Liver (tissue), 9 donors: ENCODE measurements around the gene INPP5E. TPM values are rescaled to one million over a fixed set of nuclear protein-coding genes. Genes with fewer than 3 reads are reported as not detected.
"Not testable (repeated sequence)": the region's sequence is repeated elsewhere in the genome, so short reads cannot be mapped to it uniquely, and the experiment has no call there.

Experiments used
- DNase-seq: peaks from one replicate; pipeline ENCODE4 v3.0.0-alpha.2; 2017; ENCODE audit warnings: low spot score
- H3K27ac ChIP-seq, 2 donors: one replicate each; pipeline ENCODE4 v1.7.0; 2013; ENCODE audit warnings: inconsistent platforms in 2 of 2, low read length in 2 of 2, control low read depth in 1 of 2, low read depth in 1 of 2, mild to moderate bottlenecking in 1 of 2
- H3K27me3 ChIP-seq, 4 donors: one replicate each; pipeline versions ENCODE4 v1.6.1 to v1.7.0; 2013; ENCODE audit warnings: low read length in 3 of 4, inconsistent platforms in 1 of 4, mild to moderate bottlenecking in 1 of 4, moderate library complexity in 1 of 4; ENCODE audit not compliant: control insufficient read depth in 4 of 4, insufficient read depth in 4 of 4
- H3K36me3 ChIP-seq, 4 donors: one replicate each; pipeline versions ENCODE4 v1.6.1 to v1.7.0; 2013; ENCODE audit warnings: low read length in 3 of 4, mild to moderate bottlenecking in 3 of 4, low read depth in 1 of 4, moderate library complexity in 1 of 4; ENCODE audit not compliant: control insufficient read depth in 4 of 4, insufficient read depth in 3 of 4
- H3K4me1 ChIP-seq, 4 donors: one replicate each; pipeline versions ENCODE4 v1.6.1 to v1.7.0; 2013; ENCODE audit warnings: low read length in 3 of 4, mild to moderate bottlenecking in 3 of 4, moderate library complexity in 1 of 4; ENCODE audit not compliant: control insufficient read depth in 4 of 4, insufficient read depth in 4 of 4
- H3K4me3 ChIP-seq, 3 donors: one replicate each; pipeline versions ENCODE4 v1.6.1 to v1.7.0; 2013; ENCODE audit warnings: low read length in 3 of 3, control low read depth in 1 of 3, low read depth in 1 of 3, mild to moderate bottlenecking in 1 of 3
- H3K9ac ChIP-seq, 2 donors: one replicate each; pipeline ENCODE4 v1.7.0; 2013; ENCODE audit warnings: low read length in 2 of 2, mild to moderate bottlenecking in 2 of 2, moderate library complexity in 2 of 2, control low read depth in 1 of 2, low read depth in 1 of 2
- H3K9me3 ChIP-seq, 4 donors: one replicate each; pipeline versions ENCODE4 v1.6.1 to v1.7.0; 2013; ENCODE audit warnings: low read length in 3 of 4; ENCODE audit not compliant: control insufficient read depth in 4 of 4
- EGR1 ChIP-seq, 2 donors: IDR thresholded peaks; 2 replicates each; pipeline ENCODE4 v1.6.1; 2016 to 2018; ENCODE audit warnings: antibody characterized with exemption in 2 of 2, low read depth in 2 of 2
- FOXA1 ChIP-seq: IDR thresholded peaks from 2 replicates; pipeline ENCODE4 v1.6.1; 2016; ENCODE audit warnings: antibody characterized with exemption
- HNF4A ChIP-seq, 2 donors: conservative IDR thresholded peaks; 2 replicates each; pipeline ENCODE4 v1.6.1; 2016; ENCODE audit warnings: antibody characterized with exemption in 2 of 2, mild to moderate bottlenecking in 2 of 2
- JUND ChIP-seq, 2 donors: IDR thresholded peaks; 2 replicates each; pipeline ENCODE4 v1.6.1; 2016; ENCODE audit warnings: antibody characterized with exemption in 2 of 2
- NR2F2 ChIP-seq: IDR thresholded peaks from 2 replicates; pipeline ENCODE4 v1.6.1; 2016; ENCODE audit warnings: antibody characterized with exemption
- RAD21 ChIP-seq, 2 donors: IDR thresholded peaks; 2 replicates each; pipeline ENCODE4 v1.6.1; 2016; ENCODE audit warnings: antibody characterized with exemption in 2 of 2, mild to moderate bottlenecking in 2 of 2
- RXRA ChIP-seq, 2 donors: IDR thresholded peaks; 2 replicates each; pipeline ENCODE4 v1.6.1; 2017 to 2018; ENCODE audit warnings: antibody characterized with exemption in 2 of 2, mild to moderate bottlenecking in 1 of 2
- SP1 ChIP-seq: IDR thresholded peaks from 2 replicates; pipeline ENCODE4 v1.6.1; 2018; ENCODE audit warnings: antibody characterized with exemption, mild to moderate bottlenecking
- YY1 ChIP-seq: IDR thresholded peaks from 2 replicates; pipeline ENCODE4 v1.6.1; 2016; ENCODE audit warnings: antibody characterized with exemption, mild to moderate bottlenecking
- WGBS: extraction: QIAGEN DNeasy Blood & Tissue Kit; methylation state at CpG from one replicate; pipeline ENCODE4 v1.1.7; 2013; 5-methylcytosine and 5-hydroxymethylcytosine counted together
- polyA plus RNA-seq, 2 donors: library from polyadenylated mRNA; stranded (reverse) in 1 of 2; unstranded in 1 of 2; fragments of 200-250 nt in 1 of 2; fragments of >200 nt in 1 of 2; fragmentation: Nextera tagmentation in 1 of 2; extraction: Ambion mirVana in 1 of 2; gene quantifications; one replicate each; pipeline versions ENCODE4 v1.2.1 to v1.2.3, GENCODE V29; 2013 to 2015
- total RNA-seq, 2 donors: library from RNA; depleted of rRNA; stranded (reverse); fragments of >200 nt; gene quantifications; one replicate each; pipeline ENCODE4 v1.2.3, GENCODE V29; 2014
- TF ChIP-seq, protein P1 (sequence below): fragments of 150-350 bp; IDR thresholded peaks from 2 replicates; pipeline ENCODE4 v1.5.1; 2017; ENCODE audit warnings: improper control_type of control experiment, low read depth, low read length; ENCODE audit not compliant: missing input control
- TF ChIP-seq, protein P2 (sequence below): IDR thresholded peaks from 2 replicates; pipeline ENCODE4 v1.6.1; 2016; ENCODE audit warnings: antibody characterized with exemption
- TF ChIP-seq, protein P3 (sequence below): IDR thresholded peaks from 2 replicates; pipeline ENCODE4 v1.6.1; 2016; ENCODE audit warnings: antibody characterized with exemption, mild to moderate bottlenecking
- TF ChIP-seq, protein P4 (sequence below): IDR thresholded peaks from 2 replicates; pipeline ENCODE4 v1.6.1; 2016; ENCODE audit warnings: antibody characterized with exemption
- TF ChIP-seq, protein P5 (sequence below): IDR thresholded peaks from 2 replicates; pipeline ENCODE4 v1.6.1; 2016; ENCODE audit warnings: antibody characterized with exemption
- donor health status: healthy.
- donor health status: healthy.
- donor health status: healthy.
- donor health status: healthy.
- donor health status: healthy.

The INPP5E gene
- total and polyA plus RNA-seq, 4 donors, result 1.0 to 3.3 (median 2.9) TPM

DNA sequence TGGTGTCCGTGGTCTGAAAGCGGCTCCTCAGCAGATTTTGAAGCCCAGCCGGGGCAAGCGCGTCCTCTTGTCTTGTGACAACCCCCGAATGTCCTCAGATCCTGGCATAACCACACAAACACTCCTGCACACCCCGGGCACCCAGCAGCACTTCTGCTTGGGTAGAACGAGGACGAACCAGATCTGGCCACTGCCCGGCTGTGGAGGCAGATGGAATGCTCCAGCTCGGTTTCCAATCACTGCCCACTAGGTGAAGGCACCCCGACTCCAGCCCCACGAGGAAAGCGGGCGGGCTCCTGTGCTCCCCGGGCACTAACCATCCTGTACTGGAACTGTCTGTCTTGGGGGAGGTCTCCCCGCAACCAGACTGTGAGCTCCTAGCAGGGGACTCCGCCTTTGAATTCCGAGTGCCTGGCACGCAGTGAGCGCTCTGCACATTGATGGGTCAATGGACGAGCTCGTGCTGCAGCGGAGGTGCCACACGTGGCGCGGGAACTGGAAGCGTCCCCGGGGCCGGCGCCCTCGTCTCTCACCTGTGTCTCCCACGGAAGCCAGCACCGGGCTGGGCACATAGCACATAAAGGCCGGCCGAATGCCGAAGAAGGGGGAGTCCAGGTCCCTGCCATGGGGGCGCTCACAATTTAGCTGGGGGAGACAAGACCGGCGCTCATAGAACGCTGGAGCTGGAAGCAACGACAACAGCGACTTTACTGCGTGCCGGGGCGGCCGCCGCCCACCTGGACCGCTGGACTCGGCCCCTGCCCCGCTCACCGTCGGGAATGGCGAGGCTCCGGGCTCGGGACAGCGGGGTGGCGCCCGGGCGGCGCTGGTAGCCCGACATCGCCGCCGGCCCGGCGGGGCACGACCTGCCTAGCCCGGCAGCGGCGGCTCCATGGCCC is 29.8 kb downstream of the INPP5E start:
- Histone ChIP-seq H3K36me3 (peaks cover 9 to 44% (median 22%) of the 10 kb centered on the region in 4 donors), H3K9me3 (no peaks in the 10 kb centered on the region), H3K4me1 (peaks cover 3 to 22% (median 17%) of the 10 kb centered on the region in 4 donors), H3K27ac (peak overlapping the region; percentile 76 to 81), H3K27me3 (no peaks in the 10 kb centered on the region), H3K9ac (peak overlapping the region; percentile 15 to 36), H3K4me3 (peak overlapping the region; percentile 67 to 76 (median 75))
- TF ChIP-seq NR2F2 (no peak), YY1 (peak; percentile 24), RAD21 (IDR thresholded peaks at IDR 0.05) (no peak), RXRA (IDR thresholded peaks at IDR 0.05) (peak; percentile 30 to 62), JUND (IDR thresholded peaks at IDR 0.05) (no peak), EGR1 (IDR thresholded peaks at IDR 0.05; ENCODE audit: low read depth in 2 of 2) (no peak), FOXA1 (no peak)
- TF ChIP-seq, protein P1, sequence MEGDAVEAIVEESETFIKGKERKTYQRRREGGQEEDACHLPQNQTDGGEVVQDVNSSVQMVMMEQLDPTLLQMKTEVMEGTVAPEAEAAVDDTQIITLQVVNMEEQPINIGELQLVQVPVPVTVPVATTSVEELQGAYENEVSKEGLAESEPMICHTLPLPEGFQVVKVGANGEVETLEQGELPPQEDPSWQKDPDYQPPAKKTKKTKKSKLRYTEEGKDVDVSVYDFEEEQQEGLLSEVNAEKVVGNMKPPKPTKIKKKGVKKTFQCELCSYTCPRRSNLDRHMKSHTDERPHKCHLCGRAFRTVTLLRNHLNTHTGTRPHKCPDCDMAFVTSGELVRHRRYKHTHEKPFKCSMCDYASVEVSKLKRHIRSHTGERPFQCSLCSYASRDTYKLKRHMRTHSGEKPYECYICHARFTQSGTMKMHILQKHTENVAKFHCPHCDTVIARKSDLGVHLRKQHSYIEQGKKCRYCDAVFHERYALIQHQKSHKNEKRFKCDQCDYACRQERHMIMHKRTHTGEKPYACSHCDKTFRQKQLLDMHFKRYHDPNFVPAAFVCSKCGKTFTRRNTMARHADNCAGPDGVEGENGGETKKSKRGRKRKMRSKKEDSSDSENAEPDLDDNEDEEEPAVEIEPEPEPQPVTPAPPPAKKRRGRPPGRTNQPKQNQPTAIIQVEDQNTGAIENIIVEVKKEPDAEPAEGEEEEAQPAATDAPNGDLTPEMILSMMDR, result no peak
- TF ChIP-seq, protein P2, sequence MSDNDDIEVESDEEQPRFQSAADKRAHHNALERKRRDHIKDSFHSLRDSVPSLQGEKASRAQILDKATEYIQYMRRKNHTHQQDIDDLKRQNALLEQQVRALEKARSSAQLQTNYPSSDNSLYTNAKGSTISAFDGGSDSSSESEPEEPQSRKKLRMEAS, result peak; percentile 97
- WGBS, result 11% methylated on average over 71 of the region's 71 CpGs
- no peak for DNase-seq

DNA sequence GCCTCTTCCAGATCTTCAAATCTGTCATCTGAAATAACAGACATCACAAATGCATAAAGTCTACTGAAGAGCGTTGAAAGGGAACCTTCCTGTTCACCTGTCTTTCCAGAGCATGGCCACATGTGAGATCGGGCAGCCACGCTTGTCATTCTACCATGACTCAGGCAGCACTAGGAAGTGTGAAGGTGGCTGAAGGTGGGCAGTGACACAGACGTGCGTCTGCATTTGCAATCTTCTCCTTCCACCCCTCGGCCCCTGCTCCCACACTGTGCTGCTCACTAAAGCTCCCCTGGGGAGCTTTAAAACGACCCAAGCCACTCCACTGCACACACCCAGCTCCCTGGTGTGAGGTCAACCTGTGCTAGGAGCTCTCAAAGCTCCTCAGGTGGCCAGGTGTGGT is 31.7 kb downstream of the INPP5E start:
- DNase-seq, result no peak
- peaks cover 5 to 36% (median 14%) of the 10 kb centered on the region in 4 donors for H3K36me3 ChIP-seq
- no peak overlapping the region for H3K9ac ChIP-seq
- H3K4me3 ChIP-seq, result no peak overlapping the region
- no peaks in the 10 kb centered on the region for H3K9me3 ChIP-seq
- 94% methylated on average over 7 of the region's 7 CpGs for WGBS
- H3K27me3 ChIP-seq, result no peaks in the 10 kb centered on the region
- TF ChIP-seq SP1 (no peak), HNF4A (conservative IDR thresholded peaks at IDR 0.05) (no peak), YY1 (no peak)
- TF ChIP-seq, protein P3, sequence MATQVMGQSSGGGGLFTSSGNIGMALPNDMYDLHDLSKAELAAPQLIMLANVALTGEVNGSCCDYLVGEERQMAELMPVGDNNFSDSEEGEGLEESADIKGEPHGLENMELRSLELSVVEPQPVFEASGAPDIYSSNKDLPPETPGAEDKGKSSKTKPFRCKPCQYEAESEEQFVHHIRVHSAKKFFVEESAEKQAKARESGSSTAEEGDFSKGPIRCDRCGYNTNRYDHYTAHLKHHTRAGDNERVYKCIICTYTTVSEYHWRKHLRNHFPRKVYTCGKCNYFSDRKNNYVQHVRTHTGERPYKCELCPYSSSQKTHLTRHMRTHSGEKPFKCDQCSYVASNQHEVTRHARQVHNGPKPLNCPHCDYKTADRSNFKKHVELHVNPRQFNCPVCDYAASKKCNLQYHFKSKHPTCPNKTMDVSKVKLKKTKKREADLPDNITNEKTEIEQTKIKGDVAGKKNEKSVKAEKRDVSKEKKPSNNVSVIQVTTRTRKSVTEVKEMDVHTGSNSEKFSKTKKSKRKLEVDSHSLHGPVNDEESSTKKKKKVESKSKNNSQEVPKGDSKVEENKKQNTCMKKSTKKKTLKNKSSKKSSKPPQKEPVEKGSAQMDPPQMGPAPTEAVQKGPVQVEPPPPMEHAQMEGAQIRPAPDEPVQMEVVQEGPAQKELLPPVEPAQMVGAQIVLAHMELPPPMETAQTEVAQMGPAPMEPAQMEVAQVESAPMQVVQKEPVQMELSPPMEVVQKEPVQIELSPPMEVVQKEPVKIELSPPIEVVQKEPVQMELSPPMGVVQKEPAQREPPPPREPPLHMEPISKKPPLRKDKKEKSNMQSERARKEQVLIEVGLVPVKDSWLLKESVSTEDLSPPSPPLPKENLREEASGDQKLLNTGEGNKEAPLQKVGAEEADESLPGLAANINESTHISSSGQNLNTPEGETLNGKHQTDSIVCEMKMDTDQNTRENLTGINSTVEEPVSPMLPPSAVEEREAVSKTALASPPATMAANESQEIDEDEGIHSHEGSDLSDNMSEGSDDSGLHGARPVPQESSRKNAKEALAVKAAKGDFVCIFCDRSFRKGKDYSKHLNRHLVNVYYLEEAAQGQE, result no peak
- TF ChIP-seq, protein P4, sequence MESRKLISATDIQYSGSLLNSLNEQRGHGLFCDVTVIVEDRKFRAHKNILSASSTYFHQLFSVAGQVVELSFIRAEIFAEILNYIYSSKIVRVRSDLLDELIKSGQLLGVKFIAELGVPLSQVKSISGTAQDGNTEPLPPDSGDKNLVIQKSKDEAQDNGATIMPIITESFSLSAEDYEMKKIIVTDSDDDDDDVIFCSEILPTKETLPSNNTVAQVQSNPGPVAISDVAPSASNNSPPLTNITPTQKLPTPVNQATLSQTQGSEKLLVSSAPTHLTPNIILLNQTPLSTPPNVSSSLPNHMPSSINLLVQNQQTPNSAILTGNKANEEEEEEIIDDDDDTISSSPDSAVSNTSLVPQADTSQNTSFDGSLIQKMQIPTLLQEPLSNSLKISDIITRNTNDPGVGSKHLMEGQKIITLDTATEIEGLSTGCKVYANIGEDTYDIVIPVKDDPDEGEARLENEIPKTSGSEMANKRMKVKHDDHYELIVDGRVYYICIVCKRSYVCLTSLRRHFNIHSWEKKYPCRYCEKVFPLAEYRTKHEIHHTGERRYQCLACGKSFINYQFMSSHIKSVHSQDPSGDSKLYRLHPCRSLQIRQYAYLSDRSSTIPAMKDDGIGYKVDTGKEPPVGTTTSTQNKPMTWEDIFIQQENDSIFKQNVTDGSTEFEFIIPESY, result no peak
- TF ChIP-seq, protein P5, sequence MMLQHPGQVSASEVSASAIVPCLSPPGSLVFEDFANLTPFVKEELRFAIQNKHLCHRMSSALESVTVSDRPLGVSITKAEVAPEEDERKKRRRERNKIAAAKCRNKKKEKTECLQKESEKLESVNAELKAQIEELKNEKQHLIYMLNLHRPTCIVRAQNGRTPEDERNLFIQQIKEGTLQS, result no peak
- peaks cover 3 to 22% (median 17%) of the 10 kb centered on the region in 4 donors for H3K4me1 ChIP-seq
- no peak overlapping the region for H3K27ac ChIP-seq

DNA sequence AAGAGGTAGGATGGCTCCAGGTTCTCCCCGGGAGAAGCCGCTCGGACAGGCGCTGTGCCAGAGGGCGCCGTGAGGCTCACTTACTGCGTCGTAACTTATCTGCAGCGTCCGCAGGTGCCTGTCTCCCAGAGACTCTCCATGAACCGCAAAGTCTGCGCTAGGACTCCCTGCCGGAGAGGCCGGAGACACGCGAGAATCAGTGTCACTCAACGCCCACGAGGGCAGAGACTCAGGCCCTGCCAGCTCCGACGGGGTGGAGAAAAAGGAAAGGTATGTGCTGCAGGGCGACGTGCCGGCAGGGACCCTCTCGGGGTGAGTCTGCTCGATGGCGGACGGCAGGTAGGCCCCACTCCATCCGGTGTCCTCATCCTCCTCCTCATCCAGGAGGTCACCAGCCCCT is 32.6 kb downstream of the INPP5E start:
- not testable (repeated sequence) for H3K27me3 ChIP-seq, H3K9me3 ChIP-seq, H3K27ac ChIP-seq, H3K4me3 ChIP-seq, H3K9ac ChIP-seq, DNase-seq
- peaks cover 7 to 38% (median 10%) of the 10 kb centered on the region in 4 donors for H3K36me3 ChIP-seq
- H3K4me1 ChIP-seq, result peaks cover 3 to 21% (median 17%) of the 10 kb centered on the region in 4 donors
- 96% methylated on average over 28 of the region's 28 CpGs for WGBS

DNA sequence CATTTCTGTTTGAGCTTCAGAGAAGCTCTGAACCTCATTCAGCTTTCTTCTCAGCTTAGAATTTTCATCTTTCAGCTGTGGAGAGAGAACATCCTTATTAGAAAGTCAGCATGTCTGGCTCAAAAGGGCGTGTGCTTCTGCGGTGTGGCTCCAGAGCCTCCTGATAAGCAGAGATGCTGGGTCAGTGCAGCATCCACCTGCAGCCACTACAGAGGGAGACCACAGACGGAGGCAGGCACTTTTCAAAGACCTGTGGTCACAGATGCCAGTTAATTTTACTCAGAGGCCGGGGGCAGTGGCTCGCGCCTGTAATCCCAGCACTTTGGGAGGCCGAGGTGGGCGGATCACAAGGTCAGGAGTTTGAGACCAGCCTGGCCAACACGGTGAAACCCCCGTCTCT is 33.7 kb downstream of the INPP5E start:
- H3K9ac ChIP-seq, H3K27ac ChIP-seq, H3K4me1 ChIP-seq, H3K9me3 ChIP-seq, H3K4me3 ChIP-seq, DNase-seq, H3K27me3 ChIP-seq: not testable (repeated sequence)
- H3K36me3 ChIP-seq, result peaks cover 8 to 40% (median 10%) of the 10 kb centered on the region in 4 donors
- WGBS, result 92% methylated on average over 10 of the region's 10 CpGs
